DMS114 treated with DMSO at 0.1 percent for 48 hours (cell line): Measurements from ENCODE around the gene KCNN3.

Source experiments
- DNase-seq: peaks from one replicate; lab custom pipeline; 2025; ENCODE audit not compliant: unreplicated experiment; lab: John Stamatoyannopoulos, UW

KCNN3 gene

DNA sequence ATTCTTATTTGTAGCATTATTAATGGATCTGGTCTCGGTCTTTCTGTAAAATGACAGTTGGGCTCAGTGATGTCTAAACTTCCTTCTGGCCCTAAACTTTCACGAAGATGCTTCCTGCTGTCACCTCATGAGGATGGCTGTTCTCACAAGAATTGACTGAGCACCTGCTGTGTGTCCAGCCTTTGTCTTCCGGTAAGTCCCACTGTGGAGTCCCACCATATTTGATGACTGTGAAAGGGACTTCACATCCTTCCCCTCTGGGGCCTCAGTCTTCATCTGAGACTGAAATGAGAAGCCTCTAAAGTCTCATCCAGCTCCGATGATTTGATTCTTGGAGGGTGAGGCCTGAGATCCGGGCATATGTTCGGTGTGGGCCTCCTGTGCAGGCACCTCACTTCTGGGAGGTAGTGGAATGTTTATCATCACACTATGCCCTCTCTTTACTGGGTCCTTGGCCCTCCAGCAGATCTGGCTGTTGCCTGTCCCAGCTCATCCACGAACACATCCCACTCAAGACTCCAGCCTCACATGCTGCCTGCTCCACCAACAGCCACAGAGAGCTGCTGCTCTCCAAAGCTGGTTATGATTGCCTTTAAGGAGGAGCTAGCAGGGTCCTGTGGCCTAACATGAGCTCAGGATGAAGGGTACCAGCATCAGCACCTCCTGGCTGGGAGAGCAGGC is 95.8 kb downstream of the KCNN3 start:
- DNase-seq = no peak

DNA sequence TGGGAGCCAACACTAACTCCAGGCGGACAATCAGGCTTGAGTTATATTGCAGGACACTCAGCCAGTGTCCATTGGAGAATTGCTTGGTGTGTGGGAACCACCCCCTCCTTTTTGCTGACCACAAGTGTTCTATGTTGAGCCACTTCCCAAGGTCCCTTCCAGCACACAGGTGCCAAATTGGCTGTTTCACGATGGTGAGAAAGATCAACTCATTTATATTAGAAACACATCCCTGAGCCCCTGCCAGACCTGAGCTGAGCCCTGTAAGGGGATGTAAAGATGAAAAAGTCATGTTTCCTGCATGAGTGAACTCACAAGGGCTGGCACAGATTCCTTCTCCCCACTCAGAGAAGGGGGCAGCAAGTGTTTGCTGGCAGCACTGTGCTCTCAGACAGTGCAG is 96.5 kb downstream of the KCNN3 start:
- DNase-seq = no peak

DNA sequence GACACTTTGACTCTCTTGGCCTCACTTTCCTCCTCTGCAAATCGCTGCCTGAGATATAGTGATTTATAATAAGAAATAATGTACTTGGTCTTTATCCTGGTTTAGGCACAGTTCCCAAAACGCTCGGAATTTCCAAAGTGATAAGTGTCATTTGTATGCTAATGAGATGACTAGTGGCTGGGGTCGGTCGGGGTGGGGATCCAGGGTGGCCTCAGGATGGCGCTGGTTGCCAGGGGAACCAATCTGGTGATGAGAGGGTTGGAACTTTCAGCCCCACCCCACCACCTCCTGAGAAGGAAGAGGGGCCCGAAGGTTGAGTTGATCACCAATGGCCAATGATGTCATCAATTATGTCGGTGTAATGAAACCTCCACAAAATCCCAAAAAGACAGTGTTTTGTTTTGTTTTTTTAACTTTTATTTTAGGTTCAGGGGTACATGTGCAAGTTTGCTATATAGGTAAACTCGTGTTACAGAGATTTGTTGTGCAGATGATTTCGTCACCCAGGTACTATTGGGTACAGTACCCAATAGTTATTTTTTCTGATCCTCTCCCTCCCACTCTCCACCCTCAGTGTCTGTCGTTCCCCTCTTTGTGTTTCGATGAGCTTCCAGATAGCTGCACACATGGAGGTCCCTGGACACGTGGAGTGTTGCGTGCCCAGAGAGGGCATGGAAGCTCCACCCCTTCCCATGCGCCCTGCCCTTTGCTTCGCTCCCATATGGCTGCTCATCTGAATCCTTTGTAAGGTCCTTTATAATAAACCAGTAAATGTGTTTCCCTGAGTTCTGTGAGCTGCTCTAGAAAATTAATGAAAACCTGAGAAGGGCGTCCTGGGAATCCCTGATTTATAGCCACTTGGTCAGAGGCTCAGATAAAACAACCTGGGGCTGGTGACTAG is 97.2 kb downstream of the KCNN3 start:
- DNase-seq = no peak

DNA sequence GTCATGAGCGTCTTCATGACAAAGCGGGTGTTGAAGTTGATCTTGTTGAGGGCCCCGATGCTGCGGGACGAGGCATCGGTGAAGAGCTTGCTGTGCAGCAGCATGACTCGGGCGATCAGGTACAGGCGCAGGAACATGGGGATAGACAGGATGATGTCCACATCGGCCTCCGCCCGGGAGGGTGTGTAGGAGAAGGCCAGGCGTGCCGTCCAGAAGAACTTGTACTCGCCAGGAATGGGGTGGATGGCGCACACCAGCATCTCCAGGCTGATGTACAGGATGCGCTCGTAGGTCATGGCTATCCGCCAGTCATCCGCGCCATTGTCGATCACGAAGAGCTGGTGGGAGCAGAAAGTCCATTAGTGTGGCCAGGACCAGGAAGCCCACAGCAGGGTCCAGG is 98.0 kb downstream of the KCNN3 start:
- no peak for DNase-seq

DNA sequence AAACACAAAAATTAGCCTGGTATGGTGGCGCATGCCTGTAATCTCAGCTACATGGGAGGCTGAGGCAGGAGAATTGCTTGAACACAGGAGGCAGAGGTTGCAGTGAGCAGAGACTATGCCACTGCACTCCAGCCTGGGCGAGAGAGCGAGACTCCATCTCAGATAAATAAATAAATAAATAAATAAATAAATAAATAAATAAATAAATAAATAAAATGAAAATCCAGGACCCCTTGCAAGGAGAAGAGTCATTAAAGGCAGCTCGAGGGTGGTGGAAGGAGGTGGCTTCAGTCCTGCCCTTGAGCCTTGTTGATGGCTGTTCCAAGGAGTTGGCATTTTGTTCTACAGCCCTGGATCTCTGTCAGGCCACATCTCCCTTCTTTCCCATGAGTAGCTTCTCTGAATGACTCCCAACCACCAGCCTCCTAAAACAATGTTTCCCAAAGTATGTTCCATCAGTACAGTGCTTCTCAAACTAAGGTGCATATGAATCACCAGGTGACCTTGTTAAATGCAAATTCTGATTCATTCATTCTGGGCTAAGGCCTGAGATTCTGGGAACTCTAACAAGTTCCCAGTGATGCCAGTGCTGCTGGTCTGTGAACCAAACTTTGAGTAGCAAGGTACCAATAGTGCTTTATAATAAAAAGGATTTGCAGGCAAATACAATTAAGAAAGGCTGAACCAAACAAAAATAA is 99.0 kb downstream of the KCNN3 start:
- no peak for DNase-seq

DNA sequence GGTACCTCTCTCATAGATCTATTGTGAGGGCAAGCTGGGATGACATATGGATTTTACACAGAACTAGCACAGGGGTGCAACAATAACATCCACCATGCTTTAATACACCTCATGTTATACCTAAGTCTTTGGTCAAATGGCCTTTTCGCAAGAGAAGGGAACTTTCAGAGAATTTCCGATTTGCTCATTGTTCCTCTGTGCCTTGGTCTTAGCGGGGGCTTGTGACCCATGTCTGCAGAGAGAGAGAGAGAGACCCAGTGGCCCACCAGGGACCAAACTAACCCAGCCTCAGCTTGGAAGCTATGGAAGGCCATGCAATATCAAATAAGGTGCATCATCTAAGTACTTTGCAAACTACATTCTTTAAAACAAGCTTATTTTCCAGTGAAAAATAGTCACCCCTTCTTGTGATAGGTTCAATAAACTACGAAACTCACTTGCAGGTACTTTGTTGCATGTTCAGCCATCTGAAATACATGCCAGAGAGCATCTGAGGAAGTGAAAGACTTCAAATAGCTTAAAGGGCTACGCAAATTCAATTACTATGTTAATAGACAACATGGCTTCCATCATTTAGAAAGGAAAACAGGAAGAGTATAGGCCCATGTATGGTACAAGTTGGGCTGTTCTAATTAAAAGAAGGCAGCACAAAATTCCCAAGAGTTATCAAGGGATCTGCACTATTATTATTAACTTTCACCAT is 100.7 kb downstream of the KCNN3 start:
- no peak for DNase-seq

DNA sequence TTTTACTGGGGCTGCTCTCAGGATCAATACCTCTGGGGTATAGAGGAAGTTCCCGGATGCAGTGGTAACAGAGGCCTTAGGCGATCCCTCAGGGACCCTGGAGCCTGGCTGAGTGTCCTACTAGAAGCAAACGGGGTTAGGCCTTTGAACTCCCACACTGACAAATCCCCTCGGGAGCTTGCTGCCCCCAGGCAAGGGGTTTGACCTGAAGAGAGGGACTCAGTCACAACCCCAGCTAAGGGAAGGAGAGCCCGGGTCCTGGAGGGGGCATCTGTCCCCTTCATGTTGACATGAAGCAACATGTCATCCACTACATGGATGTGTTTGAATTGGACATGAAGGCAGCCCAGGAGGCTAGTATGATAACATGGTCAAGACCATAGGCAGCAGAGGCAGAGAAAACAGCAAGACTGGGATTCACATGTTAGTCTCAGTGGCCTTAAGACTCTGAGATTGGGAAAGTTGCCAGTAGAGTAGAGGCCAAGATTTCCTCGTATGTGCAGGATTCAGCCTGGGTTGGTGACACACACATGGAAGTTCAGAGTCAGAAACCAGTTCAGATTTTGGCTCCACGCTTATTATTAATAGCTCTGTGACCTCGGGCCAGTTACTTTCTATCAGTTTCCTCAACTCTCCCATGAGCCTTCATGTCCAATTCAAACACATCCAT is 101.5 kb downstream of the KCNN3 start:
- DNase-seq = no peak

DNA sequence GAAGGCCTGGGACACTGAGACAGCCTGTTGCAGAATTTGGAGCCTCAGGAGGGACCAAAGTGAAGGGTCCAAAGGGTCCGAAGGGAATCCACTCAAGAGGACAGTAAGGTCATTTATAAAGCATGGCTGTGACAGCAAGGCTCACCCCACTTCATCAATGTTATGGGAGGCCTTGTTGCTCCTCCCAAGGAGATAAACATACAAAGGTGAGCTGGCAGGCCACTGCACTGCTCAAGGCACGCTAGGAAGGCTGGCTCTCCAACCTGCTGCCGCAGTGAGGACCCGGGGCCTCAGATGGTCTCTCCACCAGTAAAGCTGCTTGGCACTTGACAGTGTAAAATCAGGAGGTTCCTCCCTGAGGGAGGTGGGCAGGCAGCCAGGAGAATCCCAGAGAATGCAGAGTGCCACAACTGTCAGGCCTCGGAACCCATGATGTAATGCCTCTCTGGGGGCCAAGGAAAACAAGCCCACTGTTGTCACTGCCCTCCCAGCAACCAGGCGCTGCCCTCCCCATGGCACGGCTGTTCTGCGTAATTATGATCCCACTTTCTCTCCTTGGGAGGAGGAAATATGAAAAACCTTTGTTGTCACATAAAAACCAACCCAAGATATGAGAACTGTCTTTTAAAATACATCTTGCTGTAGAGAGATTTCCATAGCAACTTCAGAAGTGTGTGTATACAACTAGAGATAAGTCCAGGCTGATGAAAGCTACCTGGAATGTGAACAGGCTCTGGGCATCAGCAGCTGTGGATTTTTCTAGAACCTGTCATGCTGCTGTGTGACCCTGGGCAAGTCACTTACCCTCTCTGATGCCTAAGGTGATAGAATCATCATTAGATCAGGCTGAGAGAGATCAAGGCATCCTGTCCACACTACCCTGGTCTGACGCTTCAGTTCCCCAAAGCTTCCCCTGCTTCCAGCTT is 102.5 kb downstream of the KCNN3 start:
- DNase-seq = no peak

DNA sequence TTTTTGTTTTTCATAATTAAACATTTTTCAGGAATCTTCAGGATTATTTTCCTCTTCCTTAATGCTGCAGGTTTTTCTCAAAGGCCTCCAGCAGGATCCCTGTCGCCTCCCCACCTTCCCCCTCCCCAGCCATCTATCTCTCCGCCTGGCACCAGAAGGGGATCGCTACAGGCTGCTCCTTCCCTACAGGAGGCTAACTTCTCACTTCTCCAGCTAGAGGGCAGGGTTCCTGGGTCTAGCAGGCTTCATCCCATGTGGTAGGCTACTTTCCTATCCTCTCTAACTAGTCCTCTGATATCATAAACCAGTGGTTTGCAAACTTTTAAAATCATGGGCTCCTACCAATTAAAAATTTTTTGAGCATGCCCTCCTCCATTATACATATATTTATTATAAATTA is 104.1 kb downstream of the KCNN3 start:
- peak; percentile 46 for DNase-seq

DNA sequence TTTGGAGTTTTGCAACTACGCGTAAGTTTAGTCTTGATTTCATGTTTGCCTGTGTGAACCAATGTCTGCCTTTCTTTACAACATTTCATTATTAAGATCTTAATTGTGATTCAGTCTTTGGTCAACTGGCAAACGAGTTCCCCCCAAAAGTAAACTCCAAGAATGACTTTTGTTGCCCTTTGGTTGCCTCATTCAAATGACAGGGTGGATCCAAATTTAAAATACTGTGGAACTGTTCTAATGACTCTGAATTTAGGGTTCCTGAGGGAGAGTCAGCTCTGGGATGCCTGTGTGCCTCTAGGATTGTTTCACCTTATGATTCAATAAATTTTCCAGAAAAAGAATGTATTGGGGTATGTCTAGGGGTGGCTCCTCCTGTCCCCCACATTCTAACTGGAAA is 105.3 kb downstream of the KCNN3 start:
- no peak for DNase-seq

DNA sequence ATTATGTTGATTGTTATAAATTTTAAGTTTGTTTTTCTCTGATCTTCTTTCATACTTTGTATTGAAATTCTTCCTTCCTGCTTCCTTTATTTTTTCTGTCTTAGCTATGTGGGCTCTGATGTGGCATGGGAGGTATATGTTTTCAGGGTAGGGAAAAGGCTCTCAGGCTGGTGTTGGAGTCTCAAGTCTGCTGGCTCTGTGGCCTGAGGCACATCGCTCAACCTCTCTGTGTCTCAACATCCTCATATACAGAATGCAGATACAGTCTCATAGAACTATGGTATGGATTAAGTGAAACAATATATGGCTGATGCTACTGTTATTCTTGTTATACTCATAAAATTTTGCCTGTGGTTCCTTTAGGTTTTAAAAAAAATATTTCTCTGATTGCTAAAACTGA is 105.9 kb downstream of the KCNN3 start:
- no peak for DNase-seq

DNA sequence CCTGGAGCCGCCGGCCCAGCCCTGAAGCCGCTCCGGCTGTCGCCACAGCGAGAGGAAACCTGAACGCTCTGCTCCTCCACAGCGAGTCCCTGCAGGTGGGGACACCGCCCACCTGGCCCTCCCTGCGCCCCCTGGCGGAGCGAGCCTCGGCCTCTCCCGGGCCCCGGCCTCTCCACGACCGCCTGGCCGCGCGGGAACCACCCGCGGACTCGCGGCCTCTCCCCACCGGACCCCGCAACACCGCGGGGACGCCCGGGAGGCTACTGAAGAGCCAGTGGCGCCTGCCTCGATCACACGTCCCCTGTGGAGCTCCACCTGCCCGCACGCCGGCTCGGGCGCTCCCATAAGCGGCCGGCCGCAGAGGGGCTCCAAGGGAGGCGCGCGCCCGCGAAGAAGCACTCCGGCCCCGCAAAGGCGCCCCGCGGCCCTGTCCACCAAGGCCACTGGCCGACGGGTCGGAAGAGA is 109.6 kb downstream of the KCNN3 start:
- peak; percentile 28 for DNase-seq

DNA sequence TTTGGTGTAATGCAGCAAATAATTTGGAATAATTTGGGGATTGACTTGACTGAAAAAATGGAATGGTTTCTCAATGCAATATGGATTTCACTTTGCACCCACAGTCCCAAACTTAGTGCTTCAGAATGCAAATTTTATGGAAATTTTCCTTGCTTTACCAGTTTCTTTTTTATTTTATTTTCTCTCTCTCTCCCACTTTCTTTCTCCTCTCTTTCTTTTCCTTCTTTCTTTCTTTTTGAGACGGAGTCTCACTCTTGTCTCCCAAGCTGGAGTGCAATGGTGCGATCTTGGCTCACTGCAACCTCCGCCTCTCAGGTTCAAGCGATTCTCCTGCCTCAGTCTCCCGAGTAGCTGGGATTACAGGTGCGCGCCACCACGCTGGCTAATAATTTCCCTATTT is 110.3 kb downstream of the KCNN3 start:
- DNase-seq = no peak

DNA sequence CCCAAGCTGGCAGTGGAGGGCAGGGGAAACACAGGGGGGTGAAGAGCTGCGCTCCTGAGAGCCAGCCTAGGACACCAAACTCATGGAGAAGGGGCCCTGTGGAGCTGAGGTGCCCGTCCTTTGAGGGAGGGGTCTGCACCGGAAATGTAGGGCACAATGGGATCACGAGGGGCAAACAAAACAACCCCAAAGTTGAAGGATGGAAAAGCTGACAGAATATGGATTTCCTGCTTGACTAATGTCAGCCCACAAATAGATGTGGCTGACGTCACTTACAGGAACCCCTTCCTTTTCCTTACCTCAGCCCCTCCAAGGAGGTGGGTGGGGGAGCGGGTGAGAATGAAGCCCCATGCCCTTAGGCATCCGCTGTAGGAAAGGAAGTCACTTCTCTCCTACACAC is 110.9 kb downstream of the KCNN3 start:
- DNase-seq = no peak

DNA sequence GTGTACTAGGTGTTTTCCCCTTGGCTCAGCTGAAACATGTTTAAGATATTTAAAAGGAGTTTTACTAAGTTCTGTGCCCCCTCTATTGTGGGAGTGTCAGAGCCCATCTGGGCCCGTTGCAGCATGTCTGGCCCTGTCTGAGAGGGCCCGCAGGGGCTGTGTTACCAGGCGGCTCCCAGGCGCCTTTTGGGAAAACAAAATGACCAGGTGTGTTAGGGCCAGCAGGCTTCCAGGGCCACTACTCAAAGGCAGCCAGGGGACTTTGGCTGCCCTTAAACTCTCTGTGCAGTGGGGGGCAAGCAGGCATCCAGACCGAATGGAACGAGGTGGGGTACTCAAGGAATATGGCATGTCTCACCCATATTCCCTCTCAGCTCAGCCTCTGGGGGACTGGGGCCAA is 111.7 kb downstream of the KCNN3 start:
- no peak for DNase-seq

DNA sequence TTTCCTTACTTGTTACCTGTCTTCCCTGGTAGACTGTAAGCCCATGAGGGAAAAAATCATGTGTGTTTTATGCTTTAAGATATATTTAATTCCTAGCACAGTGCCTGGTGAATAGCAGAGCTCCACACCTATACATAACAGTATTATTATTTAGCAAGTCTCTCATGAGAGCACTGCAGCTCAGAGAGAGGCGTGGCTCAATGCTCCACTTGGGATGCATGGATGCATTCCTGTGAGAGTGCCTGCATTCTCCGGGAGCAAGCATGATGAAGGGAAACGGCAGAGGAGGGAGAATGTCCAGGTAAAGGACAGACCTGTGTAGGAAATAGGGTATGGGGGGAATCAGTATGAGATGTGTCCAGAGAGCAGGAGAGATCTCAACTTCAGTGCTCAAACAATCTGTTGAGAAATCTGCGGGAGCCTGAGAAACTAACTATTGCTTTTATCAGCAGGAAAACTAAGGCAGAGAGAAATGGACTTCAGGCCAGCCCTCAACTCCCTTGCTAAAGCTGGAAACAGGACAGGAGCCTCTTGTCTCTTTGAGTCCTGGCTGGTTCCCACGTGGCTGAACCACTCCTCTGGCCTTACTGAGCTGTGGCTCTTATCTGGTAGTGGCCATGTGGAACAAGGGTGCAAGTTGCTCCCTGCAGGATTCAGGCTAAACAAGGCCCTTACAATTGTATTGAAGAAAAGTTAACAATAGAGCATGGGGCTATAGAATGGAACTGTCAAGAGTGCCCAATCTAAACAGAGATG is 113.1 kb downstream of the KCNN3 start:
- no peak for DNase-seq

DNA sequence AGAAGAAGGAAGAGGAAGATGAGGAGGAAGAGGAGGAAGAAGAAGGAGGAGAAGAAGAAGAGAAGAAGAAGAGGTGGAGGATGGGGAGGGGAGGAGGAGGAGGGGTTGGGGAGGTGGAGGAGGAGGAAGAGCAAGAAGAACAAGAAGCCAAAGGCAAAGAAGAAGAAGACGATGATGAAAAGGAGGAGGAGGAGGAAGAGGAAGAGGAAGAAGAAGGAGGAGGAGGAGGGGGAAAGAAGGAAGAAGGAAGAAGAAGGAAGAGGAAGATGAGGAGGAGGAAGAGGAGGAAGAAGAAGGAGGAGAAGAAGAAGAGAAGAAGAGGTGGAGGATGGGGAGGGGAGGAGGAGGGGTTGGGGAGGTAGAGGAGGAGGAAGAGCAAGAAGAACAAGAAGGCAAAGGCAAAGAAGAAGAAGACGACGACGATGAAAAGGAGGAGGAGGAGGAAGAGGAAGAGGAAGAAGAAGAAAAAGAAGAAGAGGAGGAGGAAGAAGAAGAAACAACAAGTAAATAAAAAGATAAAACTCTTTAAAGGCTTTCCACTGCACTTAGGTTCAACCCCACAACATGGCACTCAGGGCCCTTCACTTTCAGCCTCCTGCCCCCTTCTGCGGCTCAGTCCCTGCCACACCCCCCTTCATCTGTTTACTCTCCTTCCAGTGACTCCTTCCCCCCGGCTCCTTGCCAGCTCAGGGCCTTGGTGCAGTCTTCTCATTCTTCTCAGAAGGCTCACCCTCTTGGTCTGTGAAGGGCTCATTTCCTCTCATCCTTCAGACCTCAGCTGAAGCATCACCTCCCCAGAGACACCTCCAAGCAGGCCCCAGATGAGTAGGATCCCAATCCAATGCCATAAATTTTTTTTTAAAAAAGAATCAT is 114.0 kb downstream of the KCNN3 start:
- DNase-seq = no peak

DNA sequence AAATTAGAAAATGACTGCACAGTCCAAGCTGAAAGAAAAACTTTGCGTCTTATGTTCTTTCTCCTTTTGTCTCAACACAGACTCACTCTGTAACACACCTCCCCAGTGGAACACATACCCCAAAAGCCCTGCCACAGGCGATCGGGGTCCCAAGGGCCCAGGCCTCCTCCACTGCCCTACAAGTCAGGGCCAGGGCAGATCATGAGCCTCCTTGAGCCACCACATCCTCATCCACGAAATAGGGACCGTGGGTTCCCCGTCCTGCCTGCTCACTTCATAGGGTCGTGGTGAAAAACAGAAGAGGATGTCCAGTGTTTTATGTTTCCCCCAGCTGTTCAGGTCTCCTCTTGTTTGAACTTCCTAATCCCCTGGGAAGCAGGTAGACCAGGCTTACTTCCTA is 116.7 kb downstream of the KCNN3 start:
- no peak for DNase-seq
